K562 (cell line): Measurements from ENCODE around the gene EVI2B. TPM values are rescaled to one million over a fixed set of nuclear protein-coding genes. Genes with fewer than 3 reads are reported as not detected.

Source experiments
- BRD4 ChIP-seq: fragments of 200-600 bp; sonication (generic); IDR thresholded peaks from 2 replicates; pipeline ENCODE4 v1.6.1; 2017; ENCODE audit warnings: inconsistent platforms
- ETV5 ChIP-seq: sonication (generic); formaldehyde crosslinking; IDR thresholded peaks from 2 replicates; pipeline ENCODE4 v1.4.0; 2020; ENCODE audit warnings: low read depth, mild to moderate bottlenecking, missing genetic modification reagents
- GTF2B ChIP-seq: IDR thresholded peaks from 2 replicates; pipeline ENCODE4 v1.6.1; 2011; ENCODE audit not compliant: insufficient read length; ENCODE audit errors: extremely low read depth
- IFI16 ChIP-seq: fragments of 250-450 bp; sonication (Bioruptor Pico); IDR thresholded peaks from 2 replicates; pipeline ENCODE4 v2.1.2; 2022; ENCODE audit warnings: mild to moderate bottlenecking, inconsistent platforms
- IRF1 ChIP-seq: sonication (generic); formaldehyde crosslinking; IDR thresholded peaks from 2 replicates; pipeline ENCODE4 v1.8.0; 2022; ENCODE audit warnings: missing genetic modification reagents, mild to moderate bottlenecking, borderline replicate concordance
- KDM5B ChIP-seq: fragments of 200-600 bp; sonication (generic); IDR thresholded peaks from 2 replicates; pipeline ENCODE4 v1.6.1; 2012; ENCODE audit warnings: low read depth, mild to moderate bottlenecking, moderate library complexity, low read length, control low read depth, inconsistent platforms; ENCODE audit not compliant: insufficient replicate concordance
- KLF13 ChIP-seq: fragments of 450-650 bp; IDR thresholded peaks from 2 replicates; pipeline ENCODE4 v1.6.1; 2016; ENCODE audit warnings: missing genetic modification characterization, low read depth, mild to moderate bottlenecking, missing compliant biosample characterization, moderate library complexity, borderline replicate concordance
- NBN ChIP-seq: fragments of 450-650 bp; IDR thresholded peaks from 2 replicates; pipeline ENCODE4 v1.6.1; 2016; ENCODE audit warnings: low read depth, mild to moderate bottlenecking
- NFE2L1 ChIP-seq: fragments of 450-650 bp; IDR thresholded peaks from 2 replicates; pipeline ENCODE4 v1.6.1; 2016; ENCODE audit warnings: missing genetic modification characterization, low read depth, mild to moderate bottlenecking, missing compliant biosample characterization, moderate library complexity, borderline replicate concordance
- POLR2AphosphoS2 ChIP-seq: IDR thresholded peaks from 2 replicates; pipeline ENCODE4 v1.6.1; 2012; ENCODE audit warnings: low read length, improper control_type of control experiment
- PTRF ChIP-seq: fragments of 450-650 bp; IDR thresholded peaks from 2 replicates; pipeline ENCODE4 v1.6.1; 2016; ENCODE audit warnings: mild to moderate bottlenecking, missing genetic modification characterization, missing compliant biosample characterization
- RBM14 ChIP-seq: fragments of 200-400 bp; formaldehyde crosslinking; IDR thresholded peaks from 2 replicates; pipeline ENCODE4 v1.6.1; 2018; ENCODE audit warnings: low read depth, mild to moderate bottlenecking, low read length, moderate library complexity, borderline replicate concordance; ENCODE audit not compliant: insufficient read depth
- RNF219 ChIP-seq: fragments of 250-450 bp; sonication (Bioruptor Pico); IDR thresholded peaks from 2 replicates; pipeline ENCODE4 v1.5.0; 2022; ENCODE audit warnings: mild to moderate bottlenecking
- SPI1 ChIP-seq: IDR thresholded peaks from 2 replicates; pipeline ENCODE4 v1.6.1; 2011; ENCODE audit warnings: low read depth, low read length, control low read depth, borderline replicate concordance
- SRSF7 ChIP-seq: fragments of 200-400 bp; formaldehyde crosslinking; optimal IDR thresholded peaks from 2 replicates; pipeline ENCODE3; 2017; ENCODE audit warnings: mild to moderate bottlenecking, low read depth, low read length
- TAF15 ChIP-seq: fragments of 200-400 bp; formaldehyde crosslinking; IDR thresholded peaks from 2 replicates; pipeline ENCODE4 v1.6.1; 2017; ENCODE audit warnings: mild to moderate bottlenecking, low read depth, low read length, moderate library complexity
- TGIF2 ChIP-seq: sonication (generic); formaldehyde crosslinking; IDR thresholded peaks from 2 replicates; pipeline ENCODE4 v1.8.1; 2022; ENCODE audit warnings: mild to moderate bottlenecking, missing genetic modification reagents, moderate library complexity
- TRIM24 ChIP-seq, 2 experiments: fragments of 450-650 bp; IDR thresholded peaks; 2 replicates each; pipeline ENCODE4 v1.6.1; 2016
- TRIM28 ChIP-seq: fragments of 450-650 bp; IDR thresholded peaks from 2 replicates; pipeline ENCODE4 v1.6.1; 2017
- U2AF2 ChIP-seq: fragments of 200-400 bp; formaldehyde crosslinking; optimal IDR thresholded peaks from 2 replicates; pipeline ENCODE3; 2017; ENCODE audit warnings: low read depth, mild to moderate bottlenecking, low read length
- ZBTB33 ChIP-seq: sonication (generic); formaldehyde crosslinking; IDR thresholded peaks from 2 replicates; pipeline ENCODE4 v1.8.1; 2023; ENCODE audit warnings: mild to moderate bottlenecking, missing genetic modification reagents
- ZNF146 ChIP-seq: IDR thresholded peaks from one replicate; pipeline ENCODE4 v1.6.1; 2018; ENCODE audit warnings: missing compliant biosample characterization; ENCODE audit not compliant: unreplicated experiment
- ZNF197 ChIP-seq: fragments of 200-800 bp; sonication (Bioruptor generic); IDR thresholded peaks from 2 replicates; pipeline ENCODE4 v1.6.1; 2016; ENCODE audit warnings: low read depth, missing genetic modification characterization, missing compliant biosample characterization
- ZNF41 ChIP-seq: fragments of 250-450 bp; sonication (Bioruptor Pico); conservative IDR thresholded peaks from 2 replicates; pipeline ENCODE4 v1.4.0; 2020; ENCODE audit warnings: mild to moderate bottlenecking
- polyA plus RNA-seq, 8 experiments: library from polyadenylated mRNA; depleted of rRNA in 4 of 8; stranded (reverse) in 5 of 8; unstranded in 3 of 8; fragments of >200 nt; fragmentation: Nextera tagmentation in 2 of 8; fragmentation: Illumina TruSeq in 1 of 8; extraction: Ambion mirVana in 2 of 8; extraction: Trizol in 1 of 8; gene quantifications; 2 replicates each; pipeline versions ENCODE4 v1.2.1 to v1.2.3, GENCODE V29; 2011 to 2014; ENCODE audit warnings: inconsistent platforms in 1 of 8, missing spikeins in 1 of 8
- total RNA-seq, 7 experiments: library from RNA; depleted of rRNA in 6 of 7; stranded (reverse); fragments of >200 nt in 6 of 7; fragmentation: Illumina TruSeq in 2 of 7; extraction: Trizol in 2 of 7; gene quantifications; 2 replicates each; pipeline versions ENCODE4 v1.2.1 to v1.2.3, GENCODE V29; 2011 to 2021; ENCODE audit warnings: low replicate concordance in 1 of 7

EVI2B gene
- total and polyA plus RNA-seq, 9 of the 15 experiments (the other 6 are each of a cell fraction or from before 2014, with no cell fraction given): 0.54 to 8.0 (median 2.5) TPM

- TF ChIP-seq TRIM24 (IDR thresholded peaks at IDR 0.05) (peak in 1 of 2 experiments; percentile 14; a peak in 1 of 4 replicates), PTRF (no peak), ZBTB33 (no peak), TAF15 (no peak), BRD4 (no peak), NFE2L1 (tag) (no peak), GTF2B (no peak), RBM14 (no peak), IRF1 (CRISPR knock-in tag) (no peak), POLR2AphosphoS2 (no peak), IFI16 (no peak), U2AF2 (no peak), SRSF7 (no peak), ZNF197 (CRISPR knock-in tag) (no peak), RNF219 (CRISPR knock-in tag) (no peak), ETV5 (CRISPR knock-in tag) (no peak), SPI1 (no peak), NBN (no peak), KDM5B (no peak), KLF13 (tag) (no peak), TGIF2 (CRISPR knock-in tag) (no peak), TRIM28 (no peak), ZNF41 (CRISPR knock-in tag) (no peak), ZNF146 (CRISPR knock-in tag) (peak; percentile 89)
These were observed at the start of gene EVI2B (continued) for GRCh38 chr17:31313982-31314781.
